Lung (tissue), 12 donors: Measurements from ENCODE around the gene PIP5K1B. TPM values are rescaled to one million over a fixed set of nuclear protein-coding genes. Genes with fewer than 3 reads are reported as not detected.
A peak's percentile ranks its signal among the peaks of the same experiment; 100 is the strongest.

Source experiments
- ATAC-seq: fragments of 200-7000 bp; cut with Tn5 transposase; one replicate; pipeline ENCODE4 v1.9.1; 2020; ENCODE audit warnings: moderate number of reproducible peaks; ENCODE audit not compliant: insufficient read depth, low FRiP score
- DNase-seq, 3 donors: peaks; one replicate each; pipeline ENCODE4 v3.0.0-alpha.2; 2013 to 2017
- H3K27ac ChIP-seq, 2 donors: one replicate each; pipeline ENCODE4 v1.5.1; 2013; ENCODE audit warnings: mild to moderate bottlenecking in 2 of 2, moderate library complexity in 2 of 2, control low read depth in 1 of 2, inconsistent platforms in 1 of 2, low read depth in 1 of 2, low read length in 1 of 2
- H3K27me3 ChIP-seq, 3 donors: one replicate each; pipeline ENCODE4 v1.5.1; 2013; ENCODE audit warnings: low read length in 2 of 3; ENCODE audit not compliant: control insufficient read depth in 3 of 3, insufficient read depth in 3 of 3
- H3K36me3 ChIP-seq, 4 donors: one replicate each; pipeline ENCODE4 v1.5.1; 2013; ENCODE audit warnings: low read length in 4 of 4, mild to moderate bottlenecking in 1 of 4, moderate library complexity in 1 of 4; ENCODE audit not compliant: control insufficient read depth in 4 of 4, insufficient read depth in 4 of 4
- H3K4me1 ChIP-seq, 5 donors: one replicate each; pipeline ENCODE4 v1.5.1; 2013; ENCODE audit warnings: low read length in 5 of 5, mild to moderate bottlenecking in 2 of 5, moderate library complexity in 1 of 5; ENCODE audit not compliant: control insufficient read depth in 5 of 5, insufficient read depth in 5 of 5
- H3K4me3 ChIP-seq: one replicate; pipeline ENCODE4 v1.5.1; 2013; ENCODE audit warnings: mild to moderate bottlenecking, control low read depth, moderate library complexity
- H3K9ac ChIP-seq, 2 donors: one replicate each; pipeline ENCODE4 v1.5.1; 2013; ENCODE audit warnings: low read length in 2 of 2, control low read depth in 1 of 2; ENCODE audit not compliant: insufficient read depth in 1 of 2
- H3K9me3 ChIP-seq, 4 donors: one replicate each; pipeline ENCODE4 v1.5.1; 2013; ENCODE audit warnings: low read length in 3 of 4, mild to moderate bottlenecking in 1 of 4, moderate library complexity in 1 of 4; ENCODE audit not compliant: control insufficient read depth in 4 of 4, insufficient read depth in 3 of 4
- WGBS, 2 donors: extraction: QIAGEN DNeasy Blood & Tissue Kit; methylation state at CpG; one replicate each; pipeline ENCODE4 v1.1.7; 2013; 5-methylcytosine and 5-hydroxymethylcytosine counted together
- polyA plus RNA-seq, 2 donors: library from polyadenylated mRNA; stranded (reverse); fragments of 200-250 nt; gene quantifications; one replicate each; pipeline ENCODE4 v1.2.1, GENCODE V29; 2013
- total RNA-seq, 2 donors: library from RNA; depleted of rRNA in 1 of 2; stranded (reverse); fragments of >200 nt in 1 of 2; gene quantifications; one replicate each; pipeline ENCODE4 v1.2.1, GENCODE V29; 2014 to 2021
- TF ChIP-seq, protein P1 (sequence below): IDR thresholded peaks from 2 replicates; pipeline ENCODE4 v1.5.1; 2012; ENCODE audit warnings: mild to moderate bottlenecking; ENCODE audit errors: control extremely low read depth, extremely low read depth
- donor health status: control.
- donor health status: control.
- donor health status: Bipolar disorder and iron deficiency.
- donor health status: healthy.
- donor health status: DM: yes; HTN: yes; CAD: no.

The PIP5K1B gene
- total and polyA plus RNA-seq, 4 donors = 6.6 to 28.2 (median 15.6) TPM

DNA sequence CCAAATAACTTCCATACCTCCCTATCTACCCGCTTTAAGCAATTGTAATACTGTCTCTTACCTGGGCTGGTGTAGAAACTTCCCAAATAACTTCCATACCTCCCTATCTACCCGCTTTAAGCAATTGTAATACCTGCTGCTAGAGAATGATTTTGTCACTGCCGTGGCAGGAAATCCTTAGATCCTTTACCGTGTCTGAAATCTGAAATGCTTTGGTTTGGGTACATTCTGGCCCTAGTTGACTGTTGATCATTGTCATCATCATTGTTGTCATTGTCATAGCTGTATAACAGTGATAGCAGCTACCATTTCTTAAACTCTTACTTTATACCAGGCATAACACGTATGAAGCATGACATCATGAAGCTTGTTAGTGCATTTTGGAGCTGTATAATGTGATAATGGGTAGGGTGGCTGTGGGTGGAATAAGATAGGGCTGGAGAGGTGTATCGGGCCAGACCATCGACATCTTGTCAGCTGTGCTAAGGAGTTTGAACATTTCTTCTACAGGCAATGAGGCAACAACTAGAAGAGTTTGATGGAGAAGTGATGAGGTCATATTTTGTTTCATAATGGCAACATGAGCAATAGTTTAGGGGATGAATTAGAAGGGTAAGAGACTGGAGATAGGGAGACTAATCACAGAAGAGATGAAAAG lies 15.7 kb downstream of the PIP5K1B start:
- Histone ChIP-seq H3K4me1 (peaks cover 0 to 19% (median 0%) of the 10 kb centered on the region in 5 donors), H3K9me3 (no peaks in the 10 kb centered on the region), H3K4me3 (no peak overlapping the region), H3K36me3 (no peaks in the 10 kb centered on the region), H3K27me3 (no peaks in the 10 kb centered on the region), H3K27ac (no peak overlapping the region), H3K9ac (no peak overlapping the region)
- ATAC-seq (no peak), DNase-seq (no peak)
- 71 to 88% methylated on average over 7 of the region's 7 CpGs for WGBS, 2 donors
- TF ChIP-seq, protein P1, sequence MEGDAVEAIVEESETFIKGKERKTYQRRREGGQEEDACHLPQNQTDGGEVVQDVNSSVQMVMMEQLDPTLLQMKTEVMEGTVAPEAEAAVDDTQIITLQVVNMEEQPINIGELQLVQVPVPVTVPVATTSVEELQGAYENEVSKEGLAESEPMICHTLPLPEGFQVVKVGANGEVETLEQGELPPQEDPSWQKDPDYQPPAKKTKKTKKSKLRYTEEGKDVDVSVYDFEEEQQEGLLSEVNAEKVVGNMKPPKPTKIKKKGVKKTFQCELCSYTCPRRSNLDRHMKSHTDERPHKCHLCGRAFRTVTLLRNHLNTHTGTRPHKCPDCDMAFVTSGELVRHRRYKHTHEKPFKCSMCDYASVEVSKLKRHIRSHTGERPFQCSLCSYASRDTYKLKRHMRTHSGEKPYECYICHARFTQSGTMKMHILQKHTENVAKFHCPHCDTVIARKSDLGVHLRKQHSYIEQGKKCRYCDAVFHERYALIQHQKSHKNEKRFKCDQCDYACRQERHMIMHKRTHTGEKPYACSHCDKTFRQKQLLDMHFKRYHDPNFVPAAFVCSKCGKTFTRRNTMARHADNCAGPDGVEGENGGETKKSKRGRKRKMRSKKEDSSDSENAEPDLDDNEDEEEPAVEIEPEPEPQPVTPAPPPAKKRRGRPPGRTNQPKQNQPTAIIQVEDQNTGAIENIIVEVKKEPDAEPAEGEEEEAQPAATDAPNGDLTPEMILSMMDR = no peak

DNA sequence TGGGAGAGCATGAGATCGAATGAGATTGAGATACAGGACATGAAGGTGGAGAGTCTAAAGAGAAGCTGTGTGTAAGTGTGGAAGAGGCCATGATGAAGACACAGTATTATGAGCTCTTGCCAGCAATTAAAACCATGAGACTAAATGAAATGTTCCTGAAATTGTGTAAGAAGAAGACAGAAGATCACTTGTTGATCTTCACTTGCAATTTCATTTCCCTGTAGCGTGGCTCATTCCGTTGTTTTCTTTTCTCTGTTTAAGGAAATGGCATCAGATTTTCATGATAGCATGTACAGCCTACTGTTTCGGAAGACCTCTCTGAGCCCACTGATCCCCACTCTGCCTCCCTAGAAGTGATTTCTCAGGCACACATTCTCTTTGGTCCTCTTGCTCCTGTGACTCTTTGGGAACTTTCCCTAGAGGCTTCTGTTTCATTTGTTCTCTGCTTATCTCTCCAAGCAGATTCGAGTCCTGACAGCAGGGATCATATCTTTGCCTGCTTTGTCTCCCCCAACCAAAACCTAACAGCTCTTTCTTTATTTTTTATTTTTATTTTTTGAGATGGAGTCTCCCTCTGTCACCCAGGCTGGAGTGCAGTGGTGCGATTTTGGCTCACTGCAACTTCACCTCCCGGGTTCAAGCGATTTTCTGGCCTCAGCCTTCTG lies 16.8 kb downstream of the PIP5K1B start:
- ATAC-seq (no peak), DNase-seq (no peak)
- no peaks in the 10 kb centered on the region for H3K9me3 ChIP-seq
- peaks cover 0 to 25% (median 0%) of the 10 kb centered on the region in 5 donors for H3K4me1 ChIP-seq
- no peak overlapping the region for H3K4me3 ChIP-seq
- WGBS, 2 donors = 75 to 79% methylated on average over 8 of the region's 8 CpGs
- H3K27me3 ChIP-seq = no peaks in the 10 kb centered on the region
- no peak overlapping the region for H3K9ac ChIP-seq
- no peak overlapping the region for H3K27ac ChIP-seq
- TF ChIP-seq, protein P1 = no peak
- no peaks in the 10 kb centered on the region for H3K36me3 ChIP-seq

DNA sequence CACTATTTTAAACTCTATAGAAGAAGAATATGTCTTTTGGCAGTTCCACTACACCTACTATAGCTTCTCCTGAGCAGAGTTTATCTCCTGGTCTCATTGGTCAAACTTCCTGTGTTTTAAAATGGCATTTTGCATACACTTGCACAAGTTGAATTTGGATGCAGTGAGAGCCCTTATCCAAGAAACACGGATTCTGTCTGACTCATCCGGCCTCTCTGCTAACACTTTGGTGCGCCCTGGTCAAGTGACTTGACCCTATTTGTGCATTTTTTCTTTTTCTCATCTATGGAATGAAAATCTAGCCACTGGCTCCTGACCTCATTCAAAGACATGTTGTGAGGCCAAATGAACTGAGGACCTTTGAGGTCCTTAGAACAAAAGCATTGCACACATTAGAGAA lies 20.0 kb downstream of the PIP5K1B start:
- DNase-seq = no peak
- Histone ChIP-seq H3K9ac (no peak overlapping the region), H3K4me1 (peaks cover 0 to 20% (median 0%) of the 10 kb centered on the region in 5 donors), H3K27ac (no peak overlapping the region), H3K4me3 (no peak overlapping the region), H3K9me3 (no peaks in the 10 kb centered on the region), H3K36me3 (no peaks in the 10 kb centered on the region), H3K27me3 (no peaks in the 10 kb centered on the region)
- TF ChIP-seq, protein P1 = no peak
- ATAC-seq = peak; percentile 58
- WGBS, 2 donors = 62 to 83% methylated on average over 3 of the region's 3 CpGs
